HepG2 (cell line): Measurements from ENCODE around the gene POFUT2. TPM values are rescaled to one million over a fixed set of nuclear protein-coding genes. Genes with fewer than 3 reads are reported as not detected.

Source experiments
- ADNP ChIP-seq: sonication (generic); formaldehyde crosslinking; IDR thresholded peaks from 2 replicates; pipeline ENCODE4 v1.4.0; 2020; ENCODE audit warnings: missing genetic modification reagents
- ARNT2 ChIP-seq: sonication (generic); formaldehyde crosslinking; IDR thresholded peaks from 2 replicates; pipeline ENCODE4 v1.8.0; 2022; ENCODE audit warnings: mild to moderate bottlenecking, low read depth, missing genetic modification reagents, moderate library complexity
- CBX1 ChIP-seq: IDR thresholded peaks from one replicate; pipeline ENCODE4 v1.6.1; 2016; ENCODE audit warnings: antibody characterized with exemption, low read depth
- KLF6 ChIP-seq: IDR thresholded peaks from 2 replicates; pipeline ENCODE4 v1.8.0; 2016; ENCODE audit warnings: missing biosample characterization, missing genetic modification reagents
- PCBP2 ChIP-seq: fragments of 200-400 bp; formaldehyde crosslinking; optimal IDR thresholded peaks from 2 replicates; pipeline ENCODE3; 2018; ENCODE audit warnings: low read length, low read depth; ENCODE audit not compliant: poor library complexity, severe bottlenecking
- STAT6 ChIP-seq: sonication (generic); formaldehyde crosslinking; IDR thresholded peaks from 2 replicates; pipeline ENCODE4 v1.4.0; 2020; ENCODE audit warnings: missing genetic modification reagents, mild to moderate bottlenecking, borderline replicate concordance
- ZBTB43 ChIP-seq: sonication (generic); formaldehyde crosslinking; conservative IDR thresholded peaks from 2 replicates; pipeline ENCODE4 v1.4.0; 2020; ENCODE audit warnings: missing genetic modification reagents
- ZNF282 ChIP-seq: fragments of 450-650 bp; IDR thresholded peaks from 2 replicates; pipeline ENCODE4 v1.6.1; 2018; ENCODE audit not compliant: partially characterized antibody
- ZNF569 ChIP-seq: sonication (generic); formaldehyde crosslinking; IDR thresholded peaks from 2 replicates; pipeline ENCODE4 v1.5.0; 2020; ENCODE audit warnings: mild to moderate bottlenecking, missing genetic modification reagents, moderate library complexity, borderline replicate concordance
- ZNF7 ChIP-seq: IDR thresholded peaks from 2 replicates; pipeline ENCODE4 v1.6.1; 2016; ENCODE audit warnings: missing biosample characterization, missing genetic modification reagents
- ZNF724P ChIP-seq: sonication (generic); formaldehyde crosslinking; IDR thresholded peaks from 2 replicates; pipeline ENCODE4 v1.8.0; 2022; ENCODE audit warnings: missing genetic modification reagents, borderline replicate concordance
- polyA plus RNA-seq, 8 experiments: library from polyadenylated mRNA; depleted of rRNA in 3 of 8; stranded (reverse) in 7 of 8; unstranded in 1 of 8; fragments of >200 nt; fragmentation: Illumina TruSeq in 4 of 8; extraction: Trizol in 4 of 8; gene quantifications; 2 replicates each; pipeline versions ENCODE4 v1.2.1 to v1.2.3, GENCODE V29; 2011 to 2016; ENCODE audit warnings: low read depth in 4 of 8, missing spikeins in 1 of 8, mixed read lengths in 1 of 8; ENCODE audit not compliant: insufficient read depth in 1 of 8
- total RNA-seq, 5 experiments: library from RNA; depleted of rRNA; stranded (reverse); fragments of >200 nt; fragmentation: Illumina TruSeq; extraction: Trizol; gene quantifications; 2 replicates each; pipeline ENCODE4 v1.2.3, GENCODE V29; 2016; ENCODE audit warnings: low read depth in 1 of 5
- TF ChIP-seq, protein P1 (sequence below): IDR thresholded peaks from 2 replicates; pipeline ENCODE4 v1.4.0; 2020; ENCODE audit warnings: mild to moderate bottlenecking, missing genetic modification reagents

The POFUT2 gene
- total and polyA plus RNA-seq, 2 of the 13 experiments (the other 11 are each of a cell fraction or from before 2014, with no cell fraction given), result 22.8 to 24.0 TPM

- TF ChIP-seq, protein P1, sequence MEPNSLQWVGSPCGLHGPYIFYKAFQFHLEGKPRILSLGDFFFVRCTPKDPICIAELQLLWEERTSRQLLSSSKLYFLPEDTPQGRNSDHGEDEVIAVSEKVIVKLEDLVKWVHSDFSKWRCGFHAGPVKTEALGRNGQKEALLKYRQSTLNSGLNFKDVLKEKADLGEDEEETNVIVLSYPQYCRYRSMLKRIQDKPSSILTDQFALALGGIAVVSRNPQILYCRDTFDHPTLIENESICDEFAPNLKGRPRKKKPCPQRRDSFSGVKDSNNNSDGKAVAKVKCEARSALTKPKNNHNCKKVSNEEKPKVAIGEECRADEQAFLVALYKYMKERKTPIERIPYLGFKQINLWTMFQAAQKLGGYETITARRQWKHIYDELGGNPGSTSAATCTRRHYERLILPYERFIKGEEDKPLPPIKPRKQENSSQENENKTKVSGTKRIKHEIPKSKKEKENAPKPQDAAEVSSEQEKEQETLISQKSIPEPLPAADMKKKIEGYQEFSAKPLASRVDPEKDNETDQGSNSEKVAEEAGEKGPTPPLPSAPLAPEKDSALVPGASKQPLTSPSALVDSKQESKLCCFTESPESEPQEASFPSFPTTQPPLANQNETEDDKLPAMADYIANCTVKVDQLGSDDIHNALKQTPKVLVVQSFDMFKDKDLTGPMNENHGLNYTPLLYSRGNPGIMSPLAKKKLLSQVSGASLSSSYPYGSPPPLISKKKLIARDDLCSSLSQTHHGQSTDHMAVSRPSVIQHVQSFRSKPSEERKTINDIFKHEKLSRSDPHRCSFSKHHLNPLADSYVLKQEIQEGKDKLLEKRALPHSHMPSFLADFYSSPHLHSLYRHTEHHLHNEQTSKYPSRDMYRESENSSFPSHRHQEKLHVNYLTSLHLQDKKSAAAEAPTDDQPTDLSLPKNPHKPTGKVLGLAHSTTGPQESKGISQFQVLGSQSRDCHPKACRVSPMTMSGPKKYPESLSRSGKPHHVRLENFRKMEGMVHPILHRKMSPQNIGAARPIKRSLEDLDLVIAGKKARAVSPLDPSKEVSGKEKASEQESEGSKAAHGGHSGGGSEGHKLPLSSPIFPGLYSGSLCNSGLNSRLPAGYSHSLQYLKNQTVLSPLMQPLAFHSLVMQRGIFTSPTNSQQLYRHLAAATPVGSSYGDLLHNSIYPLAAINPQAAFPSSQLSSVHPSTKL (CRISPR knock-in tag), result no peak
- TF ChIP-seq STAT6 (CRISPR knock-in tag) (no peak), ZNF724P (no peak), ZBTB43 (no peak), ZNF569 (CRISPR knock-in tag) (no peak), ZNF7 (CRISPR knock-in tag) (no peak), CBX1 (no peak), KLF6 (CRISPR knock-in tag) (no peak), ARNT2 (CRISPR knock-in tag) (no peak), ZNF282 (no peak), ADNP (CRISPR knock-in tag) (no peak), PCBP2 (no peak)
Observed at GRCh38 chr21:45222001-45222400, 65.7 kb downstream of the POFUT2 start (continued).
